ENCODE results near the gene TMEM17.

The TMEM17 gene

DNA sequence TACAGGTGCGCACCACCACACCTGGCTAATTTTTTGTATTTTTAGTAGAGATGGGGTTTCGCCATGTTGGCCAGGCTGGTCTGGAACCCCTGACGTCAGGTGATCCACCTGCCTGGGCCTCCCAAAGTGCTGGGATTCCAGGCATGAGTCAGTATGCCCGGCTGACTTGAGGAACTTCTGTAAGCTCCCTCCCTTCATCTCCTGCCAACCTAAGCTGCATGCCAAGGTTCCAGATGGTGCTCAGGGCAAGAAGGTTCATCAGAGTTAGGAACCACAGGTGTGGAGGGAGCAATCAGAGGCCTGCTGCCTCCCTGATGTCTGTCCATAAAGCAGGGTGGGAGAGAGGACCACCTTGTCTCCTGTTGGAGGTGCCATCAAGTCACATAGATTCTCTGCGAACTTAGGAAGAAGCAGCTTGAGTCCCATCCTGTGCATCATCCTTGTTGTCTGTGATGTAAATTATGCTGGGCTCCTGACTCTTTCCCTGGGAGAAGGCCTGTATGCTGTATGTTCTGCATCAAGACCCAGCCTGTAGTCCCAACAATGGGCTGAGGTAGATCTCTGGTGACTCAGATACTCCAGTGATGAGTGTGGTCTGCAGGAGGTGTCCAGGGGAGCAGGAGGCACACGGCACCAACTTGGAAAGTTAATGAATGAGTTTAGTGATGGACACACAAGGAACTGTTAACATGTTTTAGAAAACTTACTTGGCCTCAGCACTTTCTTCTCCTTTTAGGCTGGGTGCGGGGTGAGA, 53.1 kb downstream of the TMEM17 start:
- DNase-seq: no peak

- no peak for DNase-seq
Measured at GRCh38 chr2:62450716-62451191, 55.2 kb downstream of the TMEM17 start.
